HEK293 (cell line): ENCODE results near the gene S100A2.

Experiments used
- CTCF ChIP-seq: fragments of 450-650 bp; formaldehyde crosslinking; IDR thresholded peaks from 2 replicates; pipeline ENCODE4 v1.5.1; 2016; ENCODE audit warnings: missing biosample characterization, missing genetic modification characterization
- KLF9 ChIP-seq: fragments of 450-650 bp; formaldehyde crosslinking; IDR thresholded peaks from 2 replicates; pipeline ENCODE4 v1.5.1; 2016; ENCODE audit warnings: missing biosample characterization, missing genetic modification characterization, low read depth
- PRDM2 ChIP-seq: fragments of 450-650 bp; formaldehyde crosslinking; IDR thresholded peaks from 2 replicates; pipeline ENCODE4 v1.5.1; 2016; ENCODE audit warnings: missing biosample characterization, missing genetic modification characterization, borderline replicate concordance
- YY1 ChIP-seq: fragments of 450-650 bp; formaldehyde crosslinking; IDR thresholded peaks from 2 replicates; pipeline ENCODE4 v1.5.1; 2018; ENCODE audit warnings: missing biosample characterization, missing genetic modification characterization
- ZNF16 ChIP-seq: fragments of 450-650 bp; formaldehyde crosslinking; IDR thresholded peaks from 2 replicates; pipeline ENCODE4 v1.5.1; 2016; ENCODE audit warnings: low read depth, missing biosample characterization, missing genetic modification characterization
- ZNF394 ChIP-seq: fragments of 450-650 bp; formaldehyde crosslinking; IDR thresholded peaks from 2 replicates; pipeline ENCODE4 v1.5.1; 2016; ENCODE audit warnings: missing biosample characterization, missing genetic modification characterization, mild to moderate bottlenecking, moderate library complexity, borderline replicate concordance
- ZNF670 ChIP-seq: fragments of 450-650 bp; formaldehyde crosslinking; IDR thresholded peaks from 2 replicates; pipeline ENCODE4 v1.5.1; 2016; ENCODE audit warnings: missing biosample characterization, missing genetic modification characterization, low read depth

GRCh38 chr1:153609585-153609907 is 43.9 kb upstream of the S100A2 start:
- no peak for TF ChIP-seq CTCF (tag by site-specific recombination)
- no peak for TF ChIP-seq ZNF670 (tag by site-specific recombination)
- TF ChIP-seq KLF9 (tag by site-specific recombination), result no peak
- TF ChIP-seq PRDM2 (tag by site-specific recombination), result no peak
- no peak for TF ChIP-seq ZNF16 (tag by site-specific recombination)
- TF ChIP-seq YY1, result no peak
- no peak for TF ChIP-seq ZNF394 (tag by site-specific recombination)
